Psoas muscle (tissue), 8 donors: ENCODE data around the gene UBE2I. TPM values are rescaled to one million over a fixed set of nuclear protein-coding genes. Genes with fewer than 3 reads are reported as not detected.

Experiments used
- ATAC-seq, 4 donors: fragments of 200-7000 bp; cut with Tn5 transposase; one replicate each; pipeline ENCODE4 v1.9.1; 2020; ENCODE audit warnings: moderate library complexity in 3 of 4, mild to moderate bottlenecking in 2 of 4
- DNase-seq, 2 donors: peaks; one replicate each; pipeline ENCODE4 v3.0.0-alpha.2; 2020
- H3K27ac ChIP-seq: fragments of 200-600 bp; one replicate; pipeline ENCODE4 v1.8.0; 2022
- H3K27me3 ChIP-seq, 3 donors: fragments of 200-600 bp in 1 of 3; one replicate each; pipeline versions ENCODE4 v1.6.1 to v1.8.0; 2013 to 2022; ENCODE audit warnings: low read length in 2 of 3, mild to moderate bottlenecking in 2 of 3, moderate library complexity in 1 of 3; ENCODE audit not compliant: insufficient read depth in 3 of 3
- H3K36me3 ChIP-seq, 2 donors: fragments of 200-600 bp in 1 of 2; one replicate each; pipeline versions ENCODE4 v1.6.1 to v1.8.0; 2013 to 2022; ENCODE audit warnings: low read depth in 1 of 2, mild to moderate bottlenecking in 1 of 2, moderate library complexity in 1 of 2; ENCODE audit not compliant: insufficient read depth in 1 of 2
- H3K4me1 ChIP-seq: fragments of 200-600 bp; one replicate; pipeline ENCODE4 v1.8.0; 2022
- H3K4me3 ChIP-seq: fragments of 200-600 bp; one replicate; pipeline ENCODE4 v1.8.0; 2022; ENCODE audit warnings: mild to moderate bottlenecking
- H3K9me3 ChIP-seq: fragments of 200-600 bp; one replicate; pipeline ENCODE4 v1.8.0; 2022
- WGBS, 3 donors: extraction: QIAGEN DNeasy Blood & Tissue Kit; methylation state at CpG; one replicate each; pipeline versions ENCODE4 v1.1.6 to v1.1.7; 2013; 5-methylcytosine and 5-hydroxymethylcytosine counted together
- intact Hi-C, 2 donors: fragments of 100-400 bp; cut with DNase I; formaldehyde crosslinking; loops; one replicate each; pipeline versions ENCODE4 v1.11.0 to v1.14.2; 2022
- long read RNA-seq, 2 donors: library from polyadenylated mRNA; unstranded; transcript quantifications; one replicate each; pipeline ENCODE4 v2.0.0, GENCODE V29; 2021
- polyA plus RNA-seq, 3 donors: library from polyadenylated mRNA; stranded (reverse); fragments of 200-250 nt; gene quantifications; one replicate each; pipeline ENCODE4 v1.2.3, GENCODE V29; 2013
- total RNA-seq, 4 donors: library from RNA; stranded (reverse); fragmentation: NEBNext Ultra II Directional in 2 of 4; extraction: Animal tissue kit (Norgen Biotek cat#: 25700) in 2 of 4; gene quantifications; one replicate each; pipeline versions ENCODE4 v1.2.1 to v1.2.4, GENCODE V29; 2021 to 2023
- TF ChIP-seq, protein P1 (sequence below): fragments of 200-600 bp; IDR thresholded peaks from one replicate; pipeline ENCODE4 v1.8.0; 2022; ENCODE audit warnings: antibody characterized with exemption
- donor health status: healthy with polysubstance abuse.
- donor health status: DM: no; HTN: no; CAD: no; lungs with moderate emphysema.
- donor health status: Bipolar disorder and iron deficiency.
- donor health status: healthy.
- donor health status: DM: yes; HTN: yes; CAD: no.
- donor health status: DM: no; HTN: no; CAD: no.
- donor health status: DM: no; HTN: no; CAD: no.
- donor health status: DM: yes; HTN: yes; CAD: no.

The UBE2I gene
- total RNA-seq (10 to 100 TPM; 46.2 to 71.7 (median 56.0) TPM), polyA plus RNA-seq (100 to 1,000 TPM in 1 of 3 donors, 10 to 100 TPM in 2; 49.8 to 101 (median 55.6) TPM)
- long read RNA-seq, donor 1, transcript UBE2I-203 (7 exons, 2,976 nt), result major isoform, 23 of 35 reads
- long read RNA-seq, donor 1, partial matches to known transcripts, result 1 of 35 reads
- long read RNA-seq, donor 1, other reads (novel, unspliced or antisense), result 9 of 35 reads
- long read RNA-seq, donor 2, transcript UBE2I-203 (7 exons, 2,976 nt), result major isoform, 47 of 69 reads
- long read RNA-seq, donor 2, partial matches to known transcripts, result 2 of 69 reads
- long read RNA-seq, donor 2, other reads (novel, unspliced or antisense), result 15 of 69 reads

DNA sequence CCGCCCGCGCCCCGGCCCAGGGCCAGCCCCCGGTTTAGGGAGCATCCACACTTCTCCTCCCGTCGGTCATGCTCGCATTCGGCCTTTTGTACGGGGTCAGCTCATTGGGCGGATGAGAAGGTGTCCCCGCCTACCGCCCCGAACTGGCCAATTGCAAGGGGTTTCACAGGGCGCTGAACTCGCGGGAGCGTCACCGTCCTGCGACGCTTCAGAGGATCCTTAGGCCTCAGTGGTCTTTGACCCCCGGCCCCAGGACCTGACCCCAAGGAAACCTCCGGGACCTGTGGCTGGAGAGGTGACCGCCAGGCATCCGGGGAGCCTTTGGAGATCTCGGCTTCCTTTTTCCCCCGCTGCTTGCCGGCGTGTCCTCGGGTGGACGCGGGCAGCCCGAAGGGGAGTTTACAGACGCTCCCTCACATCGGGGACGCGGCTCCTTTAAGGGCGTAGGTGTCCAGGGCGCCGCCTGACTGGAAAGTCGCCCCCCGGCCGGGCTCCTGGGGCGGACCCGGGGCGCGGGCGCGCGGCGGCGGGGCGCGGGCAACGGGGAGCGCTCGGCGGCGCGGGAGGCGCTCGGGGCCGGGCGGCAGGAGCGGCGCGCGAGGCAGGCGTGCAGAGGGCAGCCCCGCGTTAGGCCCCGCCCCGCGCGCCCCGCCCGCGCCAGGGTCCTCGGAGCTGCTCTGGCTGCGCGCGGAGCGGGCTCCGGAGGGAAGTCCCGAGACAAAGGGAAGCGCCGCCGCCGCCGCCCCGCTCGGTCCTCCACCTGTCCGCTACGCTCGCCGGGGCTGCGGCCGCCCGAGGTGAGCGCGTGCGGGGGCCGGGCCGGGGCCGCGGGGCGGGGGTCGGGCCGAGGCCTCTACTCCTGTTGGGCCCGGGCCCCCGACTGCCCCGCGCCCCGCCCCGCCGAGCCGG is at the start of gene UBE2I:
Gene UBE2I (plus strand): TSS at position 660 of the 909 bp plus-strand sequence. CDS start 4,395 bp downstream, outside the sequence.
- DNase-seq (peak; percentile 97 to 98), ATAC-seq (peak; percentile 91 to 94 (median 92))
- peak within 1 kb of the TSS; percentile 90 for H3K4me3 ChIP-seq
- no peaks in the 10 kb centered on the region for H3K27me3 ChIP-seq
- TF ChIP-seq, protein P1, sequence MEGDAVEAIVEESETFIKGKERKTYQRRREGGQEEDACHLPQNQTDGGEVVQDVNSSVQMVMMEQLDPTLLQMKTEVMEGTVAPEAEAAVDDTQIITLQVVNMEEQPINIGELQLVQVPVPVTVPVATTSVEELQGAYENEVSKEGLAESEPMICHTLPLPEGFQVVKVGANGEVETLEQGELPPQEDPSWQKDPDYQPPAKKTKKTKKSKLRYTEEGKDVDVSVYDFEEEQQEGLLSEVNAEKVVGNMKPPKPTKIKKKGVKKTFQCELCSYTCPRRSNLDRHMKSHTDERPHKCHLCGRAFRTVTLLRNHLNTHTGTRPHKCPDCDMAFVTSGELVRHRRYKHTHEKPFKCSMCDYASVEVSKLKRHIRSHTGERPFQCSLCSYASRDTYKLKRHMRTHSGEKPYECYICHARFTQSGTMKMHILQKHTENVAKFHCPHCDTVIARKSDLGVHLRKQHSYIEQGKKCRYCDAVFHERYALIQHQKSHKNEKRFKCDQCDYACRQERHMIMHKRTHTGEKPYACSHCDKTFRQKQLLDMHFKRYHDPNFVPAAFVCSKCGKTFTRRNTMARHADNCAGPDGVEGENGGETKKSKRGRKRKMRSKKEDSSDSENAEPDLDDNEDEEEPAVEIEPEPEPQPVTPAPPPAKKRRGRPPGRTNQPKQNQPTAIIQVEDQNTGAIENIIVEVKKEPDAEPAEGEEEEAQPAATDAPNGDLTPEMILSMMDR, result no peak
- H3K36me3 ChIP-seq, result peaks cover 0 to 4% of the 10 kb centered on the region in 2 donors
- peak within 1 kb of the TSS; percentile 98 for H3K27ac ChIP-seq
- no peaks in the 10 kb centered on the region for H3K9me3 ChIP-seq
- WGBS, 3 donors, result 0 to 1% (median 0%) methylated on average over 59 to 117 of the region's 117 CpGs
- peaks cover 37% of the 10 kb centered on the region for H3K4me1 ChIP-seq
- intact Hi-C loops, result no loop called here

DNA sequence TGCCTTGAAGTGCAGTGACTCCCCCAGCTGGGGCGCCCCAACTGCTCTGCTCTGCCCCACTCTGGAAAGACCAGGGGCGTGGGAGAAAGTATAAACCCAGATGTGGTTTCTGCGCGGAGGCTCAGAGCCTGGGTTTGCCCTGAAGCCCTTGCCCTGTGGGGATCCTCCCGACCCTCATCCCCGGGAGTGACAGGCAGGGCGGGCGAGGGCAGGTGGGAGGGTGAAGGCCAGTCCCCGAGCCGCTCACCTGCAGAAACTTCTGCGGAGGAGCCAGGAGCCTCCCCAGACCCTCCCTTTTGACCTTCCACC is 49.7 kb upstream of the UBE2I start:
- DNase-seq (no peak), ATAC-seq (no peak)
- intact Hi-C loops, result no loop called here
- no peaks in the 10 kb centered on the region for H3K9me3 ChIP-seq
- H3K27ac ChIP-seq, result no peak overlapping the region
- H3K27me3 ChIP-seq, result peaks cover 0 to 47% (median 16%) of the 10 kb centered on the region in 3 donors
- no peaks in the 10 kb centered on the region for H3K4me1 ChIP-seq
- TF ChIP-seq, protein P1, result no peak
- no peaks in the 10 kb centered on the region for H3K36me3 ChIP-seq
- 24 to 33% (median 26%) methylated on average over 9 to 11 of the region's 11 CpGs for WGBS, 3 donors
- no peak overlapping the region for H3K4me3 ChIP-seq

DNA sequence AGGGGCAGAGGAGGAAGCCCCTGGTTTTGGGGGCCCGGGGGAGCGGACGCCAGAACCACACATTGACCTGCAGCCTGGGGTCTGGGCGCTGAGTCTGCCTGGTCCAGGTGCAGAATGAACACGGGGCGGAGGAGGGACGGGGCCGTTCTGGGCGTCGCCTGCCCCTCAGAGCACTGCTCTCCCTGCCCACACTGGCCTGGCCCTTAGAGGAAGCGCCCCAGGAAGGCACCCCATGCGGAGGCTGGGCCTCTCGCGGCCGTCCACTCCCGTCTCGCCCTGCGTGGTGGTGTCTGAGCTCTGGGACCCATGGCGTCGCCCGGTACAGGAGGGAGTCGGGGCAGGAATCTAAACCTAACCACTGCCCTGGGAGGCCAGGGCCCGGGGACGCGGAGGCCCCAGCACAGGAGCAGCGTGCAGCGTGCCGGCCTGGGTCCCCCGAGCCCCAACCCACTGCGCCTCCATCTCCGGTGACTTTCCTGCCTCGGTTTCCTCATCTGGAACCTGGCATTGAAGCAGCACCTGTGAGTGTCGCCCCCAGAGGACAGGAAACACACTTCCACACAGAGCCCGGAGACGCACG is 49.2 kb upstream of the UBE2I start:
- Histone ChIP-seq H3K36me3 (no peaks in the 10 kb centered on the region), H3K4me3 (no peak overlapping the region), H3K27me3 (peaks cover 0 to 47% (median 16%) of the 10 kb centered on the region in 3 donors), H3K9me3 (no peaks in the 10 kb centered on the region), H3K4me1 (no peaks in the 10 kb centered on the region), H3K27ac (no peak overlapping the region)
- DNase-seq, result no peak
- no peak for ATAC-seq
- TF ChIP-seq, protein P1, result no peak
- WGBS, 3 donors, result 62 to 69% (median 69%) methylated on average over 30 to 36 of the region's 36 CpGs
- intact Hi-C loops, result no loop called here

DNA sequence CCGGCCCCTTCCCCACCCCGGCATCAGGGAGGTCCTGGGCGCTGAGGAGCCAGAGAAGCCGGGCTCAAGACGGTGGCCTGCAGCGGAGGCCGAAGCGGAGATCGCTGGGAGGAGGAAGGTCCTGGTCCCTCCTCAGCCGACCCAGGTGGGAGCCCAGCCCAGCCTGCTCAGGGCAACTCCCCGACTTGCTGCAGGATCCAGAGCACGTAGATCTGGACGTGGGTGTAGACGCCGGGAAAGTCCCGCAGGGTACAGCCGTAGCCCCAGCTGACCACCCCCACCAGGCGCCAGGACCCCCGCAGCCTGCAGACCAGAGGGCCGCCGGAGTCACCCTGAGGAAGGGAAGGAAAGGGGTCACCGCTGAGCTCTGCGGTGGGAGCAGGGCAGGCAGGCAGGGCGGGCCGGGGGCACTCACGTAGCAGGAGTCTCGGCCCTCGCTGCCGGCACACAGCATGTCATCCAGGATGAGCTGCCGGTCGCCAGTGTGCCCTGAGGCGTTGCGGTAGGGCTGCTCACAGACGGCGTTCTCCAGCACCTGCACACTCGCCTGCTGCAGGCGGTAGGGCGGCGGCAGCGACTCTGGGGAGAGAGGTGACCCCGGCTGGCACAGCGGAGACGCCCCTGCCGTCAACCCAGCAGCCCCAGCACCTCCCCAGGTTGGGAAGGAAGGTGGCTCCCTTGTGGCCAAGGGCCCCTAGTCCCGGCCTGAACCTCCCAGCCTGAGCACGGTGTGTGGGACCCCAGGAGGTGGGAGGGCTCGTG is 48.1 kb upstream of the UBE2I start:
- ATAC-seq (no peak), DNase-seq (no peak)
- Histone ChIP-seq H3K36me3 (no peaks in the 10 kb centered on the region), H3K27me3 (peaks cover 0 to 47% (median 16%) of the 10 kb centered on the region in 3 donors), H3K27ac (no peak overlapping the region), H3K4me1 (no peaks in the 10 kb centered on the region), H3K4me3 (no peak overlapping the region), H3K9me3 (no peaks in the 10 kb centered on the region)
- TF ChIP-seq, protein P1, result no peak
- intact Hi-C loops, result no loop called here
- WGBS, 3 donors, result 8 to 13% (median 13%) methylated on average over 38 to 47 of the region's 47 CpGs
